Measurements from ENCODE around the gene CCDC14.

The CCDC14 gene

DNA sequence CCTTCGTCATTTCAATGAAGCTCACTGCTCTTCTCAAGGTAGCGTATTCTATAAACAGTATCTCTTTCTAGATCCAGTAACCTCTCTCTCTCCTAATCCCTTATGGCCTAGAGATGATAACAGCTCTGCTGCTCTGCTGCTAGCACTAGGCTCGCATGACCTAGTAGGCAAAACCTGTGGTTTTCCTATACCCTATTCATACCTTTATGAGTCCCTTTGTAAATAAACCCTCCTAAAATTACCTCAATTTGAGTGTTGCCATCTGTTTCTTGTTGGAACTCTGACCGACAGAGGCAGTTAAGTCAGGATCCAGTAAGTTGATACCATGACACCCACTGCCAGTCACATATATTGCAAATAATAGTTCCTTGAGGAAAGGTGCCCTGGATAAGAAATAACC is 7.3 kb downstream of the CCDC14 start:
- H3F3A ChIP-seq (ENCODE audit: low read depth): no peaks in the 10 kb centered on the region
- peaks cover 11% of the 10 kb centered on the region; the same call in 1 of the 2 replicates for H3K36me3 ChIP-seq (ENCODE audit: insufficient read depth, low read length)
- H3K4me1 ChIP-seq (ENCODE audit: insufficient read depth, low read length, poor library complexity, severe bottlenecking): peaks cover 39% of the 10 kb centered on the region
- H3K4me3 ChIP-seq (ENCODE audit: low read length, poor library complexity, severe bottlenecking): no peak overlapping the region
- no peaks in the 10 kb centered on the region for H3K27me3 ChIP-seq (ENCODE audit: insufficient read depth, low read length, poor library complexity, severe bottlenecking)
- H2AFZ ChIP-seq (ENCODE audit: low read length): no peak overlapping the region
- H3K9me2 ChIP-seq (replicated peaks; ENCODE audit: low read depth, low read length): no peaks in the 10 kb centered on the region
- peak overlapping the region; percentile 9 for H3K4me2 ChIP-seq (ENCODE audit: low read depth, low read length, poor library complexity, severe bottlenecking)
- peaks cover 16% of the 10 kb centered on the region for H3K79me2 ChIP-seq (ENCODE audit: insufficient read depth, low read length)
- no peak for TF ChIP-seq EZH2phosphoT487 (IDR thresholded peaks at IDR 0.05; ENCODE audit: borderline replicate concordance)
- TF ChIP-seq, protein P1, sequence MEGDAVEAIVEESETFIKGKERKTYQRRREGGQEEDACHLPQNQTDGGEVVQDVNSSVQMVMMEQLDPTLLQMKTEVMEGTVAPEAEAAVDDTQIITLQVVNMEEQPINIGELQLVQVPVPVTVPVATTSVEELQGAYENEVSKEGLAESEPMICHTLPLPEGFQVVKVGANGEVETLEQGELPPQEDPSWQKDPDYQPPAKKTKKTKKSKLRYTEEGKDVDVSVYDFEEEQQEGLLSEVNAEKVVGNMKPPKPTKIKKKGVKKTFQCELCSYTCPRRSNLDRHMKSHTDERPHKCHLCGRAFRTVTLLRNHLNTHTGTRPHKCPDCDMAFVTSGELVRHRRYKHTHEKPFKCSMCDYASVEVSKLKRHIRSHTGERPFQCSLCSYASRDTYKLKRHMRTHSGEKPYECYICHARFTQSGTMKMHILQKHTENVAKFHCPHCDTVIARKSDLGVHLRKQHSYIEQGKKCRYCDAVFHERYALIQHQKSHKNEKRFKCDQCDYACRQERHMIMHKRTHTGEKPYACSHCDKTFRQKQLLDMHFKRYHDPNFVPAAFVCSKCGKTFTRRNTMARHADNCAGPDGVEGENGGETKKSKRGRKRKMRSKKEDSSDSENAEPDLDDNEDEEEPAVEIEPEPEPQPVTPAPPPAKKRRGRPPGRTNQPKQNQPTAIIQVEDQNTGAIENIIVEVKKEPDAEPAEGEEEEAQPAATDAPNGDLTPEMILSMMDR (conservative IDR thresholded peaks at IDR 0.05; ENCODE audit: low read length): no peak
- H3K9ac ChIP-seq (ENCODE audit: low read depth, low read length, poor library complexity, severe bottlenecking): no peak overlapping the region
- H3K9me3 ChIP-seq (ENCODE audit: insufficient read depth, low read depth, low read length): no peaks in the 10 kb centered on the region
- no peaks in the 10 kb centered on the region for H4K20me1 ChIP-seq (ENCODE audit: insufficient read depth, low read length, poor library complexity, severe bottlenecking)

DNA sequence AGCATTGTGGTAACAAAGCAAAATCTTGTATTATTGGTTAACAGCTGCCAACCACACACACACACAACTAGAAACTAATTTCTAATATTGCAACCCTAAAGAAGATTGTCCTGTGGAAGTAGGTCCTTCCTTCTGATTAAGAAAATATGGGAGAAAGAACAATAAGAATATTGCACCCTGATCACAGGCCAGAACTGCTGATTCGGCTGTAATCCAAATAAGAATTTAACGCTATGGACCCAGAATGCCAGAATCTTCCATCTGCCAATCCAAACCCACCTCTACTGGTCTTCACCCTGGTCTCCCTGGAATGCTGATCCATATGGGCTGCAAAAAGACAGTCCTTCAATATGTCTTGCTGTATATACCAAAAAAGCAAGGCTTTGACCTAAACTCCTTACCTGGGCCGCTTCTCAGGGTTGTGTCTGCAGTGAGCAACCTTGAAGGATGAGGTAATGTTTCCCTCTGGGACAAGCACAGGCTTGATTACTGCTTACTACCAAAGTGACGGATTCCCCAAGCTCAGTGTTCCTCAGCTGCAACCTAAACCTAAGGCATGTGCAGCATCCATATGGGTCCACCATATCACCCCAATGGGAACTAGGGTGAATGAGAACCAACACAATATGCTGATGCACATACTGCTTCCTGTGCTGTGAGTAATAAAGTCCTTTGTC is 8.0 kb downstream of the CCDC14 start:
- Histone ChIP-seq H3K9ac (ENCODE audit: low read depth, low read length, poor library complexity, severe bottlenecking) (no peak overlapping the region), H3F3A (ENCODE audit: low read depth) (no peaks in the 10 kb centered on the region), H3K79me2 (ENCODE audit: insufficient read depth, low read length) (peaks cover 8% of the 10 kb centered on the region), H2AFZ (ENCODE audit: low read length) (no peak overlapping the region), H3K4me2 (ENCODE audit: low read depth, low read length, poor library complexity, severe bottlenecking) (peak overlapping the region; percentile 9), H4K20me1 (ENCODE audit: insufficient read depth, low read length, poor library complexity, severe bottlenecking) (no peaks in the 10 kb centered on the region), H3K4me3 (ENCODE audit: low read length, poor library complexity, severe bottlenecking) (no peak overlapping the region), H3K36me3 (ENCODE audit: insufficient read depth, low read length) (peaks cover 16% of the 10 kb centered on the region; the same call in 1 of the 2 replicates), H3K9me2 (replicated peaks; ENCODE audit: low read depth, low read length) (no peaks in the 10 kb centered on the region), H3K9me3 (ENCODE audit: insufficient read depth, low read depth, low read length) (no peaks in the 10 kb centered on the region), H3K27me3 (ENCODE audit: insufficient read depth, low read length, poor library complexity, severe bottlenecking) (no peaks in the 10 kb centered on the region), H3K4me1 (ENCODE audit: insufficient read depth, low read length, poor library complexity, severe bottlenecking) (peaks cover 31% of the 10 kb centered on the region)
- TF ChIP-seq, protein P1 (conservative IDR thresholded peaks at IDR 0.05; ENCODE audit: low read length): no peak
- TF ChIP-seq EZH2phosphoT487 (IDR thresholded peaks at IDR 0.05; ENCODE audit: borderline replicate concordance): no peak

DNA sequence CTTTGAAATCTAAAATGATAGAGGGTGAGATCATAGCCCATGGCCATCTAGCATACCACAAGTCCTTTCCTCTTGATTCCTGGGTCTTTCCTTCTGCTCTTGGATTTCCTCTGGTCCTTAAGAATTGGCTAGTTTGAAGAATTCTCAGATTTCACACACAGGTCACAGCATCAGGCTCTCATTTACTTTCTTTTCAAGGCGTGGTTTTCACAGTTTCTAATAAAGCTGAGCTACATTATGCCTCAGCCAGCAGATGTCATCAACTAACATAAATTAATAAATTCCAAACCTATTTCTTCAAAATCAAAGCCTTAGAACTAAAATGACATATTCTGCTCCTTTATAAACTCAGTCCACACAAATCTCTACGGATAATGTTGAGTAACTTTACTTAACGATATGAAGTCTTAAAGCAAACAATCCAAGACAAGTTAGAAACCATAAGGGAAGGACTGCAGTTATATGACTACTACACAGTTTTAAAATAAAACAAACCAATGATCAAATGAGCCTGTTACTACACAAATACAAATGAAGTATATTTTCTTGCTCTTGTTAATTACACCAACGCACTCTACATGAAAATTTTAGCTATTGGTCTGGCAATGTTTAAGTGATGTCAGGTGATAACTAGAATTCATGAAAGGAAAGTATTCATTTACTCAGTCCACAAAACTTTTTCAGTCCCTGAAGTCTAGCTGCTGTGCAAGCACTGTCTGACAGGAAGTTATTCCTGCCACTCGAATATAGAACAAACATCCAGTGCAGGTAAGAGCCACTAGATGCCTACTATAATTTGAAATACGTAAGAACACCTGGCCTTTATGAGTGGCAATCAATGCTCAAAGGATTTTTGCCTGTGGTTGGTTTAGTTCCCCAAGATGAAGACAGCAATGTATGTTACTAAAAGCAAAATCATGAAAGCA is 9.2 kb downstream of the CCDC14 start:
- Histone ChIP-seq H3K9ac (ENCODE audit: low read depth, low read length, poor library complexity, severe bottlenecking) (no peak overlapping the region), H3K4me2 (ENCODE audit: low read depth, low read length, poor library complexity, severe bottlenecking) (no peak overlapping the region), H3F3A (ENCODE audit: low read depth) (no peaks in the 10 kb centered on the region), H3K9me3 (ENCODE audit: insufficient read depth, low read depth, low read length) (no peaks in the 10 kb centered on the region), H3K27me3 (ENCODE audit: insufficient read depth, low read length, poor library complexity, severe bottlenecking) (no peaks in the 10 kb centered on the region), H3K4me3 (ENCODE audit: low read length, poor library complexity, severe bottlenecking) (no peak overlapping the region), H2AFZ (ENCODE audit: low read length) (no peak overlapping the region), H3K36me3 (ENCODE audit: insufficient read depth, low read length) (peaks cover 20% of the 10 kb centered on the region; the same call in 1 of the 2 replicates), H4K20me1 (ENCODE audit: insufficient read depth, low read length, poor library complexity, severe bottlenecking) (no peaks in the 10 kb centered on the region), H3K9me2 (replicated peaks; ENCODE audit: low read depth, low read length) (no peaks in the 10 kb centered on the region), H3K79me2 (ENCODE audit: insufficient read depth, low read length) (no peaks in the 10 kb centered on the region; the same call in 1 of the 2 replicates), H3K4me1 (ENCODE audit: insufficient read depth, low read length, poor library complexity, severe bottlenecking) (peaks cover 26% of the 10 kb centered on the region)
- TF ChIP-seq EZH2phosphoT487 (IDR thresholded peaks at IDR 0.05; ENCODE audit: borderline replicate concordance): no peak
- TF ChIP-seq, protein P1 (conservative IDR thresholded peaks at IDR 0.05; ENCODE audit: low read length): no peak
